ENCODE data around the gene RUSC2. TPM values are rescaled to one million over a fixed set of nuclear protein-coding genes. Genes with fewer than 3 reads are reported as not detected.

Gene RUSC2
- total and polyA plus RNA-seq, 2 of the 13 experiments (the other 11 are each of a cell fraction or from before 2014, with no cell fraction given), result 2.8 to 3.3 TPM

DNA sequence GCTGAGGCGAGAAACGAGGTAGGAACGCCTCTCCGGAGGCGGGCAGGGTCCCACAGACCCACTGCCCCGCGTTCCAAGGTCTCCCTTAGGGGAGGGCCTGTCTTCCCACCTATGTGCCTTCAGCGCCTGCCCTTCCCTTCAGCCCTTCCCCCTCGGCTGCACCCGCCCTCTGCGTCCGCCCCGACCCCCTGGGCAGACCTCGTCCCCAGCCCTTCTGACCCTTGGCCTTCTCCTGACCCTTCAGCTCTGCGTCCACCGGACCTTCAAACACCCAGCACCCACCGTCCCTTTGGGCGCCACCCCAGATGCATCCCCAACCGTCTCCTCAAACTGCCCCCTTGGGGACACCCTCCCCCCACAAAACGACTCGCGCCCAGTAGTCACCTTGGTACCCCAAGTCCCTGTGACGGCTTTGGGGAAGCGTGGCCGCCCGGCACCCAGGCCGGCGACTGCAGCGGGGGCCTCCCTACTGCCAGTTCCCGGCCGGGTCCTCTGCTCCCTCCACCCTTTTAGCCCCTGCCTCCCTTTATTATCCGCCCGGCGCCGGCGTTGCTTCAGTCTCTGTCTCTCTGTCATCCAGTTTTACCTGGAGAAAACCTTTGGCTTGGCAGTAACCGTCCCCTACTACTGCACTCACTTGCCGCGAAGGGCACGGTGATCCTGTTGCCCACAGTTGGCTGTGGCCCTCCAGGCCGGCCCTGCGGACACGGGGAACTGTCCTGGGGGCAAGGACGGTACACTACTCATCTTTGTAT, 421 bp downstream of the RUSC2 start (continued):
- TF ChIP-seq, protein P1, sequence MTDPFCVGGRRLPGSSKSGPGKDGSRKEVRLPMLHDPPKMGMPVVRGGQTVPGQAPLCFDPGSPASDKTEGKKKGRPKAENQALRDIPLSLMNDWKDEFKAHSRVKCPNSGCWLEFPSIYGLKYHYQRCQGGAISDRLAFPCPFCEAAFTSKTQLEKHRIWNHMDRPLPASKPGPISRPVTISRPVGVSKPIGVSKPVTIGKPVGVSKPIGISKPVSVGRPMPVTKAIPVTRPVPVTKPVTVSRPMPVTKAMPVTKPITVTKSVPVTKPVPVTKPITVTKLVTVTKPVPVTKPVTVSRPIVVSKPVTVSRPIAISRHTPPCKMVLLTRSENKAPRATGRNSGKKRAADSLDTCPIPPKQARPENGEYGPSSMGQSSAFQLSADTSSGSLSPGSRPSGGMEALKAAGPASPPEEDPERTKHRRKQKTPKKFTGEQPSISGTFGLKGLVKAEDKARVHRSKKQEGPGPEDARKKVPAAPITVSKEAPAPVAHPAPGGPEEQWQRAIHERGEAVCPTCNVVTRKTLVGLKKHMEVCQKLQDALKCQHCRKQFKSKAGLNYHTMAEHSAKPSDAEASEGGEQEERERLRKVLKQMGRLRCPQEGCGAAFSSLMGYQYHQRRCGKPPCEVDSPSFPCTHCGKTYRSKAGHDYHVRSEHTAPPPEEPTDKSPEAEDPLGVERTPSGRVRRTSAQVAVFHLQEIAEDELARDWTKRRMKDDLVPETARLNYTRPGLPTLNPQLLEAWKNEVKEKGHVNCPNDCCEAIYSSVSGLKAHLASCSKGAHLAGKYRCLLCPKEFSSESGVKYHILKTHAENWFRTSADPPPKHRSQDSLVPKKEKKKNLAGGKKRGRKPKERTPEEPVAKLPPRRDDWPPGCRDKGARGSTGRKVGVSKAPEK (CRISPR knock-in tag; IDR thresholded peaks at IDR 0.05; ENCODE audit: borderline replicate concordance), result no peak
- TF ChIP-seq, protein P2, sequence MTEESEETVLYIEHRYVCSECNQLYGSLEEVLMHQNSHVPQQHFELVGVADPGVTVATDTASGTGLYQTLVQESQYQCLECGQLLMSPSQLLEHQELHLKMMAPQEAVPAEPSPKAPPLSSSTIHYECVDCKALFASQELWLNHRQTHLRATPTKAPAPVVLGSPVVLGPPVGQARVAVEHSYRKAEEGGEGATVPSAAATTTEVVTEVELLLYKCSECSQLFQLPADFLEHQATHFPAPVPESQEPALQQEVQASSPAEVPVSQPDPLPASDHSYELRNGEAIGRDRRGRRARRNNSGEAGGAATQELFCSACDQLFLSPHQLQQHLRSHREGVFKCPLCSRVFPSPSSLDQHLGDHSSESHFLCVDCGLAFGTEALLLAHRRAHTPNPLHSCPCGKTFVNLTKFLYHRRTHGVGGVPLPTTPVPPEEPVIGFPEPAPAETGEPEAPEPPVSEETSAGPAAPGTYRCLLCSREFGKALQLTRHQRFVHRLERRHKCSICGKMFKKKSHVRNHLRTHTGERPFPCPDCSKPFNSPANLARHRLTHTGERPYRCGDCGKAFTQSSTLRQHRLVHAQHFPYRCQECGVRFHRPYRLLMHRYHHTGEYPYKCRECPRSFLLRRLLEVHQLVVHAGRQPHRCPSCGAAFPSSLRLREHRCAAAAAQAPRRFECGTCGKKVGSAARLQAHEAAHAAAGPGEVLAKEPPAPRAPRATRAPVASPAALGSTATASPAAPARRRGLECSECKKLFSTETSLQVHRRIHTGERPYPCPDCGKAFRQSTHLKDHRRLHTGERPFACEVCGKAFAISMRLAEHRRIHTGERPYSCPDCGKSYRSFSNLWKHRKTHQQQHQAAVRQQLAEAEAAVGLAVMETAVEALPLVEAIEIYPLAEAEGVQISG (CRISPR knock-in tag; IDR thresholded peaks at IDR 0.05), result no peak
- TF ChIP-seq NFE2L2 (IDR thresholded peaks at IDR 0.05; ENCODE audit: low read length) (no peak), MBD4 (IDR thresholded peaks at IDR 0.05; ENCODE audit: borderline replicate concordance, low read length) (no peak), HNRNPL (IDR thresholded peaks at IDR 0.05; ENCODE audit: low read depth, low read length) (peak; percentile 52; the same call in 1 of the 2 replicates), SRSF1 (optimal IDR thresholded peaks at IDR 0.05; ENCODE audit: low read depth, low read length) (peak; percentile 51), ZNF572 (CRISPR knock-in tag; IDR thresholded peaks at IDR 0.05) (no peak), CBX1 (IDR thresholded peaks at IDR 0.05; ENCODE audit: low read depth) (no peak), ZIK1 (CRISPR knock-in tag; IDR thresholded peaks at IDR 0.05; ENCODE audit: borderline replicate concordance, low read depth) (no peak), HOXD1 (CRISPR knock-in tag; IDR thresholded peaks at IDR 0.05) (no peak)
- TF ChIP-seq, protein P3, sequence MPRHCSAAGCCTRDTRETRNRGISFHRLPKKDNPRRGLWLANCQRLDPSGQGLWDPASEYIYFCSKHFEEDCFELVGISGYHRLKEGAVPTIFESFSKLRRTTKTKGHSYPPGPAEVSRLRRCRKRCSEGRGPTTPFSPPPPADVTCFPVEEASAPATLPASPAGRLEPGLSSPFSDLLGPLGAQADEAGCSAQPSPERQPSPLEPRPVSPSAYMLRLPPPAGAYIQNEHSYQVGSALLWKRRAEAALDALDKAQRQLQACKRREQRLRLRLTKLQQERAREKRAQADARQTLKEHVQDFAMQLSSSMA (CRISPR knock-in tag; IDR thresholded peaks at IDR 0.05), result no peak
- TF ChIP-seq, protein P4, sequence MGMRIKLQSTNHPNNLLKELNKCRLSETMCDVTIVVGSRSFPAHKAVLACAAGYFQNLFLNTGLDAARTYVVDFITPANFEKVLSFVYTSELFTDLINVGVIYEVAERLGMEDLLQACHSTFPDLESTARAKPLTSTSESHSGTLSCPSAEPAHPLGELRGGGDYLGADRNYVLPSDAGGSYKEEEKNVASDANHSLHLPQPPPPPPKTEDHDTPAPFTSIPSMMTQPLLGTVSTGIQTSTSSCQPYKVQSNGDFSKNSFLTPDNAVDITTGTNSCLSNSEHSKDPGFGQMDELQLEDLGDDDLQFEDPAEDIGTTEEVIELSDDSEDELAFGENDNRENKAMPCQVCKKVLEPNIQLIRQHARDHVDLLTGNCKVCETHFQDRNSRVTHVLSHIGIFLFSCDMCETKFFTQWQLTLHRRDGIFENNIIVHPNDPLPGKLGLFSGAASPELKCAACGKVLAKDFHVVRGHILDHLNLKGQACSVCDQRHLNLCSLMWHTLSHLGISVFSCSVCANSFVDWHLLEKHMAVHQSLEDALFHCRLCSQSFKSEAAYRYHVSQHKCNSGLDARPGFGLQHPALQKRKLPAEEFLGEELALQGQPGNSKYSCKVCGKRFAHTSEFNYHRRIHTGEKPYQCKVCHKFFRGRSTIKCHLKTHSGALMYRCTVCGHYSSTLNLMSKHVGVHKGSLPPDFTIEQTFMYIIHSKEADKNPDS (CRISPR knock-in tag; IDR thresholded peaks at IDR 0.05), result no peak
- TF ChIP-seq, protein P5, sequence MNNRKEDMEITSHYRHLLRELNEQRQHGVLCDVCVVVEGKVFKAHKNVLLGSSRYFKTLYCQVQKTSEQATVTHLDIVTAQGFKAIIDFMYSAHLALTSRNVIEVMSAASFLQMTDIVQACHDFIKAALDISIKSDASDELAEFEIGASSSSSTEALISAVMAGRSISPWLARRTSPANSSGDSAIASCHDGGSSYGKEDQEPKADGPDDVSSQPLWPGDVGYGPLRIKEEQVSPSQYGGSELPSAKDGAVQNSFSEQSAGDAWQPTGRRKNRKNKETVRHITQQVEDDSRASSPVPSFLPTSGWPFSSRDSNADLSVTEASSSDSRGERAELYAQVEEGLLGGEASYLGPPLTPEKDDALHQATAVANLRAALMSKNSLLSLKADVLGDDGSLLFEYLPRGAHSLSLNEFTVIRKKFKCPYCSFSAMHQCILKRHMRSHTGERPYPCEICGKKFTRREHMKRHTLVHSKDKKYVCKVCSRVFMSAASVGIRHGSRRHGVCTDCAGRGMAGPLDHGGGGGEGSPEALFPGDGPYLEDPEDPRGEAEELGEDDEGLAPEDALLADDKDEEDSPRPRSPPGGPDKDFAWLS (CRISPR knock-in tag; IDR thresholded peaks at IDR 0.05; ENCODE audit: borderline replicate concordance), result no peak
- TF ChIP-seq, protein P6, sequence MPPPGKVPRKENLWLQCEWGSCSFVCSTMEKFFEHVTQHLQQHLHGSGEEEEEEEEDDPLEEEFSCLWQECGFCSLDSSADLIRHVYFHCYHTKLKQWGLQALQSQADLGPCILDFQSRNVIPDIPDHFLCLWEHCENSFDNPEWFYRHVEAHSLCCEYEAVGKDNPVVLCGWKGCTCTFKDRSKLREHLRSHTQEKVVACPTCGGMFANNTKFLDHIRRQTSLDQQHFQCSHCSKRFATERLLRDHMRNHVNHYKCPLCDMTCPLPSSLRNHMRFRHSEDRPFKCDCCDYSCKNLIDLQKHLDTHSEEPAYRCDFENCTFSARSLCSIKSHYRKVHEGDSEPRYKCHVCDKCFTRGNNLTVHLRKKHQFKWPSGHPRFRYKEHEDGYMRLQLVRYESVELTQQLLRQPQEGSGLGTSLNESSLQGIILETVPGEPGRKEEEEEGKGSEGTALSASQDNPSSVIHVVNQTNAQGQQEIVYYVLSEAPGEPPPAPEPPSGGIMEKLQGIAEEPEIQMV (CRISPR knock-in tag; IDR thresholded peaks at IDR 0.05; ENCODE audit: low read depth), result no peak; the same call in 1 of the 2 replicates
